ENCODE results near the gene PPL.

Gene PPL

GRCh38 chr16:4855371-4855770 is 81.6 kb downstream of the PPL start:
- FAIRE-seq = no peak

GRCh38 chr16:4852221-4852872 is 84.6 kb downstream of the PPL start:
- FAIRE-seq = no peak

DNA sequence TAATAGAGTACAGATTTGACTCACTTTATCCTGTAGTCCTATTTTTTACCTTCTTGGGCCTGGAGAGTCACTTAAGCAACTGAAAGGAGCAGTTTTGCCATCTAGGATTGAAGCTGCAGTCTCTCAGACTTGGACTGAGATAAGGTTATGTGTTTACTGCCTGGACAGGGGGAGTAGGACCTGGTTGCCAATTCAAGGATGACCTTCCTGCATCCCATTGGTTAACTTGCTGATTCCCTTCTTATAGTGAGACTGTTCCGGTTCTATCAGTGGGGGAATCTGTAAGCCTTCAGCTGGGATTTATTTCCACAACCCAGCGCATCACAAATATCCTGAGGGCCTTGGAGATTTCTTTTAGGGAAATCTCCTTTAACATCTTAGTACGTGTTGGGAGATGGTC is 86.7 kb downstream of the PPL start:
- no peak for FAIRE-seq

GRCh38 chr16:4847774-4848587 is 89.0 kb downstream of the PPL start:
- no peak for FAIRE-seq

DNA sequence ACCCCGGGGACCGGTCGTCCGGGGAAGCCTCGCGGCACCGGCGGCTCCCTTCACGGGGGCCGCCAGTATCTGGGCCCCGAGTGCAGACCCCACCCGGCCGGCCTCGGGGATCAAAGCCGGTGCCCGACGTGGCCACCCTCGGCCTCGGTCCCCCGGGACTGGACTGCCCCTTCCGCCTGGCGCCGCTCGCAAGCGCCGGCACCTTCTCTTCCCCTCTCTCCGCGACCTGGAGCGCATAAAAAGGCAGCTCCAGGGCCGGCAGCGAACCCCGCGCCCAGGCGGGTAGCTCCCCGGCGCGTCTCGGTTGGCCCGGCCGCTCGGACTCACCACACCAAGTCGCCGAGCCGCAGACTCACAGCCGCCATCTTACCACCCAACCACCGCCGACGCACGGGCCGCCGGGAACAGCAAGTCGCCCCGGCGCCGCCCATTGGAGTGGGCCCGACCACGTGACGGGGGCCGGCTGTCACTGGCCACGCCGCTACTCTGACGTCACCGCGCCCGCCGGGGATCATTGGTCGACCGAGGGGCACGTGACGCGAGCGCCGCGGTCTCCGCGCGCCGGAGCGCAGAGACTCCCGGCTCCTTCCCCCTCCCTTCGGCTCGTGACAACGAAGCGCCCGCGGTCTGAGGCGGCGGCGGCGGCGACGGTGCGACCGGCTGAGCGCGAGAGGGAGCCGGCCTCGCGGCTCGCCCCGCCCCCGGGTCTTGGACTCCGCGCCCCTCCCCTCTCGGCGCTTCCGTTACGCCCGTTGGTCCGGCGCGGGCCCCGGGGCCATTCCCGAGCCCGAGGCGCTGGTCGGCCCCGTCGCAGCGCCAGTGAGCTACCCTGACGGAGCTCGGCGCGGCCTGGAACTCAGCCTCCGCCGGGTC is 89.8 kb downstream of the PPL start, which contains the start of the genes GLYR1 and UBN1:
Gene GLYR1 (minus strand): TSS at position 388 of the 873 bp plus-strand sequence. CDS start 23 bp downstream, at position 365.
Gene UBN1 (plus strand): TSS at position 581 of the 873 bp plus-strand sequence. CDS start 5,437 bp downstream, outside the sequence.
- peak; percentile 51 for FAIRE-seq

DNA sequence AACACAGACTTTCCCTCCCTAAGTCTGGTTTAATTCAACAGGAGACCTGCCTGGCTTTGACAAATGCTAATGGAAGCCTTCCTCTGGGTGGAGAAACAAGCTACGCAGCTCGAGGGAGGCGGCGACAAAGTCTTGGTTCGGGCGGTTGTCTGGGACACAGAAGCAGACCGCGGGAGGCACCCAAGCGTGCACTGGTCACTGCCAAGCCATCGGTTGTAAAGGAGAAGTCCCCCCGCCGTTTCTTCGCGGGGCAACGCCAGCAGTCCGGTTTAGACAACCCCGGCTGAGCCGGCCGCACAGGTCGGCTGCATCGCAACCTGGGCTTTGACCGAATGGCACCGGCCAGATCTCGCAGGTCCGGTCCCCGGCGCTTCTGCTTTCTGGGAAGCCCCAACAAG is 90.4 kb downstream of the PPL start:
- no peak for FAIRE-seq

GRCh38 chr16:4840984-4841383 is 96.0 kb downstream of the PPL start:
- no peak for FAIRE-seq

DNA sequence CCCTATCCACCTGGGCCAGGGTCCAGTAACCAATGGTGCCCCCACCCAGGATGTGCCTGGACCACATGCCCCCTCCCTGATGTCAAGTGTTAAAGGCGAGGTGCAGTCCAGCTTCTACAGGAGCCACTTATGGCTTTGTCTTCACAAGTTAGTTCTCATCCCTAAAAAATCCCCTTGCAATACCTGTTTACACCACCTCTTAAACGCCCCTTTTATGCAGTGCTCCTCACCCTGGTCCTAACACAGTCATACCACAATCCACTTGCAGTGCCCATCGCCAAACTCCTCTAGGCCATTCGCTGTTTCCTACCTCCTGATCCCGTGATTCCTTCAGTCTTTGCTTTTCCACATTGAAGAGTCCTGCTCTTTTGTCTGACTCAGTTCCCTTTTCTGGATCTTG is 97.0 kb downstream of the PPL start:
- no peak for FAIRE-seq

- FAIRE-seq = no peak
Observed at GRCh38 chr16:4837733-4838501, 99.0 kb downstream of the PPL start.

DNA sequence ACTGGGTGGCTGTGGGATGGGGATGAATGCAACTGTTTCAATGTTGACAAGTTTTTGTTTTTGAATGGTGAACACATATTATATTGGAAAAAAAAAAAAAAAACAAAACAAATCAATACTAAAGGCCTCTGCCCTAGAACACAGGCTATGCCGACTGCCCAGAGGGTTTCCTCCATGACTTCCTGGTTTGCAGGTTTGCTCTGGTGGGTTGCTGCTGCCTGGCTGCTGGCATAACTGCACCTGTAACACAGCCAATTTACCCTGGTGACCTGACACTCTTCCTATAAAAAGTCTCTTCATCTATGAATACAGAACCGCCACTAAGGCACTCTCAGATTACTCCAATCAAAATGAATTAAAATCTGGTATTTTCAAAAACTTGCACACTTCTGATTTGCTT is 100.2 kb downstream of the PPL start:
- FAIRE-seq = no peak

GRCh38 chr16:4833584-4833983 is 103.4 kb downstream of the PPL start:
- no peak for FAIRE-seq

DNA sequence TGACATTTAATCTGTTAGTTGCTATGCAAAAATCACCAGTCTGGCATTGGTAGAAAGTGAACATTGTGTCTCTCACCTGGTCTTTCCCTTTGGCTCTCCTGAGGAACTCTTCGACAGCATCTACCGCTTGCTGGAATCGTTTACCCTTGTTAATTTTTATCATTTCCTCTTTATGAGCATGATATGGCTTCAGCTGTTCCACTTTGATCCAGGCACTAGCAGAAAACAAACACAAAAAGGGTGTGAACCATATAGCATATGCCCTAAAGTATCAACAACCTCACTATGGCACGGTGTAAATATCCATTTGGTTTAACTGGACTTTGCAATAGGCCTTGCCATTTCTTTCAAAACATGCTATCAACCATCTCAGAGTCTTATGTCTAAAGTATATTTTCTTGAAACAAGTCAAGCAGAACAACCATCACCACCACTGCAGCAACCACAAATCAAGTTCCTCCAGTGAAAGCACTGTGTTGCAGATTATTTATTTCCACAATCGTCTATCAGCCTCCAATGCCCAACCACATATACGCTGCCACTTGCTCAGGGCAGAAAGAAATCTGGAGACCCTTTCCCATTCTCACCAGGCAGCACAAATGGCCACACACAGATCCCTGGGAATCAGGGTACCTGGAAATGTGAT is 104.1 kb downstream of the PPL start:
- FAIRE-seq = no peak
